Measurements from ENCODE around the gene TMEM140. TPM values are rescaled to one million over a fixed set of nuclear protein-coding genes. Genes with fewer than 3 reads are reported as not detected.
"Not testable (repeated sequence)": the region's sequence is repeated elsewhere in the genome, so short reads cannot be mapped to it uniquely, and the experiment has no call there.

Gene TMEM140
- total and polyA plus RNA-seq, 7 experiments from 2014 or later: 16.8 to 44.7 (median 20.4) TPM

DNA sequence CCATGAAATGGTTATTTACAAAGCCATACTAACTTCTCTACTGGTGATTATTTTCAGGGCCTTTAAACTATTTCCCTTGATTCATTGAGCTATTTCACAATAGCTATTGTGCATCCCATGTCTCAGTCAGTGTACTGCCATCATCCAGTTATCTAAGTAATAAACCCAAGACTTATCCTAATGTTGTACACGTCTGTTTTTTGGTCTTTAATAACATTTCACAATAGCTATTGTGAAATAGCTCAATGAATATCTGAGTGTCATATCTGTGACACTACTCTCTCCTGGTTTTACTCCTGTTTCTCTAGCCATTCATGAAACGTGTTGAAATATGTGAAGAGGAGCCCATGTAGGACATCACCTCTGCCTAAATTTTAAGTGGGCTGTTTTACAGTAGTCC, 36.5 kb upstream of the TMEM140 start:
- H3K9me3 ChIP-seq (ENCODE audit: control insufficient read depth in 2 of 3, low read length in 3 of 3): no peaks in the 10 kb centered on the region
- ATAC-seq (peak; percentile 14), DNase-seq (no peak)
- no peak overlapping the region for H3K27ac Mint-ChIP-seq
- no peaks in the 10 kb centered on the region for H3K4me1 Mint-ChIP-seq
- no peak overlapping the region for H3K4me3 ChIP-seq (ENCODE audit: low read length)
- H3K36me3 ChIP-seq (ENCODE audit: control insufficient read depth in 2 of 3, insufficient read depth in 3 of 3, low read length in 3 of 3): no peaks in the 10 kb centered on the region
- H3K27ac ChIP-seq (ENCODE audit: low read depth, low read length): no peak overlapping the region
- ChIA-PET POLR2A (no interaction called here), CTCF (no interaction called here)
- intact Hi-C loops (cut with micrococcal nuclease): no loop called here
- H3K9me3 Mint-ChIP-seq: peaks cover 0 to 22% (median 5%) of the 10 kb centered on the region in 11 donors
- H3K27me3 Mint-ChIP-seq: no peaks in the 10 kb centered on the region
- H3K27me3 ChIP-seq (ENCODE audit: control insufficient read depth in 2 of 2, insufficient read depth in 2 of 2, low read length in 2 of 2): no peaks in the 10 kb centered on the region
- peaks cover 0 to 32% (median 17%) of the 10 kb centered on the region in 5 donors for H3K36me3 Mint-ChIP-seq
- no peaks in the 10 kb centered on the region for H3K4me1 ChIP-seq (ENCODE audit: control insufficient read depth in 2 of 2, insufficient read depth in 2 of 2, low read length in 2 of 2)
- no peak overlapping the region for H3K4me3 Mint-ChIP-seq

DNA sequence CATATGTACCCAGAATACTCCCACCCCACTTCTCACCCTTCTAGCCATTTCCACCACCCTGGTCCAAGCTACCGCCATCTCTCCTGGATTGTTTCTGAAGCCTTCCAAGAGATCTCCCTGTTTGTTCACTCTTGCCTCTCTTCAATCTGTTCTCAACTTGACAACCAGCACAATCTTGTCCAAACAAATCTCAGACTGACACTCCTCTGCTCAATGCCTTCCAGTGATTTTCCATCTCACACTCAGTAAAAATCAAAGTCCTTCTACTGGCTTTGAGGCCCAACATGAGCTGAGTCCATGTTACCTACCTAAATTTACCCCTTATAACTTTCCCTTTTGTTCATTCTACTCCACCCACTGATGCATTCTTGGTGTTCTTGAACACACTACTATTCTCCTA, 33.2 kb upstream of the TMEM140 start:
- Histone ChIP-seq H3K4me1 (ENCODE audit: control insufficient read depth in 2 of 2, insufficient read depth in 2 of 2, low read length in 2 of 2) (no peaks in the 10 kb centered on the region), H3K4me3 (ENCODE audit: low read length) (no peak overlapping the region)
- POLR2A ChIA-PET: interaction anchor here (1.3 kb wide), 1 partner anchor 129 kb away, joined by 3 read pairs; no protein-coding TSS in a partner anchor

DNA sequence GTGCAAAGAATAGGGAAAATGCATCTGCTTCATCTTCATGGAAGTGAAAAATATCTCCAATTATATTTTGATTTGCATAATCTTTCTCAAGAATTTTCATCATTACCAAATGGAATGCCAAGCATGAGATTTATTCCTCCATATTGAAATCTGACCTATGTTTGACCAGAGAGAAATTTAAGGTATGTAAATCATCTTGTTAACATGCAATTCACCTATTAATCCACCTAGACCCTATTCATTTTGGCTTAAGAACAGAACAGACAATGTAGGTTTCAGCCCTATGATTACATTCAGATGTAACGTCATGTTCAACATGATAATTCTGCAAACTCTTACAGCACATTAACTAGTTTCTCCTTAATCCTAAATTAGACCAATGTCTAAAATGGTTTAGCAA, 30.8 kb upstream of the TMEM140 start:
- Mint-ChIP-seq H3K27me3 (no peaks in the 10 kb centered on the region), H3K4me1 (no peaks in the 10 kb centered on the region), H3K27ac (no peak overlapping the region), H3K36me3 (peaks cover 2 to 46% (median 28%) of the 10 kb centered on the region in 5 donors), H3K4me3 (no peak overlapping the region), H3K9me3 (peaks cover 0 to 24% (median 15%) of the 10 kb centered on the region in 11 donors)
- intact Hi-C loops (cut with micrococcal nuclease): no loop called here
- no peak for ATAC-seq
- ChIA-PET POLR2A (no interaction called here), CTCF (no interaction called here)
- DNase-seq: no peak
- no peaks in the 10 kb centered on the region for H3K36me3 ChIP-seq (ENCODE audit: control insufficient read depth in 2 of 3, insufficient read depth in 3 of 3, low read length in 3 of 3)
- H3K9me3 ChIP-seq (ENCODE audit: control insufficient read depth in 2 of 3, low read length in 3 of 3): no peaks in the 10 kb centered on the region
- no peak overlapping the region for H3K27ac ChIP-seq (ENCODE audit: low read depth, low read length)
- H3K27me3 ChIP-seq (ENCODE audit: control insufficient read depth in 2 of 2, insufficient read depth in 2 of 2, low read length in 2 of 2): no peaks in the 10 kb centered on the region
- no peak overlapping the region for H3K4me3 ChIP-seq (ENCODE audit: low read length)
- H3K4me1 ChIP-seq (ENCODE audit: control insufficient read depth in 2 of 2, insufficient read depth in 2 of 2, low read length in 2 of 2): no peaks in the 10 kb centered on the region

More for the DNA sequence above, 33.2 kb upstream of the TMEM140 start:
- H3K4me1 Mint-ChIP-seq: no peaks in the 10 kb centered on the region
- H3K36me3 Mint-ChIP-seq: peaks cover 0 to 36% (median 18%) of the 10 kb centered on the region in 5 donors
- ATAC-seq (no peak), DNase-seq (no peak)
- H3K36me3 ChIP-seq (ENCODE audit: control insufficient read depth in 2 of 3, insufficient read depth in 3 of 3, low read length in 3 of 3): no peaks in the 10 kb centered on the region
- no peaks in the 10 kb centered on the region for H3K9me3 ChIP-seq (ENCODE audit: control insufficient read depth in 2 of 3, low read length in 3 of 3)
- H3K27ac ChIP-seq (ENCODE audit: low read depth, low read length): no peak overlapping the region
- H3K4me3 Mint-ChIP-seq: no peak overlapping the region
- no peak overlapping the region for H3K27ac Mint-ChIP-seq
- peaks cover 0 to 10% (median 5%) of the 10 kb centered on the region in 11 donors for H3K9me3 Mint-ChIP-seq
- intact Hi-C loops (cut with micrococcal nuclease): no loop called here
- no peaks in the 10 kb centered on the region for H3K27me3 ChIP-seq (ENCODE audit: control insufficient read depth in 2 of 2, insufficient read depth in 2 of 2, low read length in 2 of 2)
- no peaks in the 10 kb centered on the region for H3K27me3 Mint-ChIP-seq
- CTCF ChIA-PET: no interaction called here

DNA sequence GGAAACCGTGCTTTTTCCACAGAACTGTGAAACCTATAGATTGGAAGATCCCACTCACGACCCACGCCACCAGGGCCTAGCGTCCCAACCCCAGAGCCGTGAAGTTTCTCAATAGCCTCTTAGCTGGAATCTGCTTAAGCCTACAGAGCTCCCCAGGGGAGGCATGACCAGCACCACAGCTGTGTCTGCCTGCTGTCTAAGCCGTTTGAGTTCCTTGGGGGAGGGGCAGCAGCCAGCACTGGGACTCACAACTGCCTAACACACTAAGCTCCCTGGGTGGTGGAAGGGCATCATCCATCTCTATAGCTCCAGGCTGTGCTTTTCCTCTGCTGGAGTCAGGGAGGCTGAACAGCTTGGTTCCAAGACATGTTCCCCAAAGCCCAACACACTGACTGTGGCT, 26.0 kb upstream of the TMEM140 start:
- H3K36me3 ChIP-seq (ENCODE audit: control insufficient read depth in 2 of 3, insufficient read depth in 3 of 3, low read length in 3 of 3): no peaks in the 10 kb centered on the region
- no peak overlapping the region for H3K4me3 ChIP-seq (ENCODE audit: low read length)
- H3K27ac Mint-ChIP-seq: no peak overlapping the region
- no peaks in the 10 kb centered on the region for H3K4me1 ChIP-seq (ENCODE audit: control insufficient read depth in 2 of 2, insufficient read depth in 2 of 2, low read length in 2 of 2)
- no peak overlapping the region for H3K27ac ChIP-seq (ENCODE audit: low read depth, low read length)
- peaks cover 4 to 42% (median 18%) of the 10 kb centered on the region in 11 donors for H3K9me3 Mint-ChIP-seq
- no peaks in the 10 kb centered on the region for H3K27me3 ChIP-seq (ENCODE audit: control insufficient read depth in 2 of 2, insufficient read depth in 2 of 2, low read length in 2 of 2)
- ATAC-seq (no peak), DNase-seq (no peak)
- peaks cover 0 to 9% (median 0%) of the 10 kb centered on the region in 7 donors for H3K4me1 Mint-ChIP-seq
- H3K9me3 ChIP-seq (ENCODE audit: control insufficient read depth in 2 of 3, low read length in 3 of 3): no peaks in the 10 kb centered on the region
- no peak overlapping the region for H3K4me3 Mint-ChIP-seq
- CTCF ChIA-PET: no interaction called here
- peaks cover 0 to 2% (median 0%) of the 10 kb centered on the region in 5 donors for H3K27me3 Mint-ChIP-seq
- H3K36me3 Mint-ChIP-seq: peaks cover 2 to 43% (median 31%) of the 10 kb centered on the region in 5 donors
- intact Hi-C loops (cut with micrococcal nuclease): no loop called here
- POLR2A ChIA-PET: no interaction called here

DNA sequence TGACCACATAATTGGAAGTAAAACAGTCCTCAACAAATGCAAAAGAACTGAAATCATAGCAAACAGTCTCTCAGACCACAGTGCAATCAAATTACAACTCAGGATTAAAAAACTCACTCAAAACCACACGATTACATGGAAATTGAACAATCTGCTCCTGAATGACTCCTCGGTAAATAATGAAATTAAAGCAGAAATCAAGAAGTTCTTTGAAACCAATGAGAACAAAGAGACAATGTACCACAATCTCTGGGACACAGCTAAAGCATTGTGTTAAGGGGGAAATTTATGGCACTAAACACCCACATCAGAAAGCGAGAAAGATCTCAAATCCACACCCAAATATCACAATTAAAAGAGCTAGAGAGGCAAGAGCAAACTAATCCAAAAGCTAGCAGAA, 23.2 kb upstream of the TMEM140 start:
- CTCF ChIA-PET; H3K27ac Mint-ChIP-seq; intact Hi-C loops (cut with micrococcal nuclease): not testable (repeated sequence)

DNA sequence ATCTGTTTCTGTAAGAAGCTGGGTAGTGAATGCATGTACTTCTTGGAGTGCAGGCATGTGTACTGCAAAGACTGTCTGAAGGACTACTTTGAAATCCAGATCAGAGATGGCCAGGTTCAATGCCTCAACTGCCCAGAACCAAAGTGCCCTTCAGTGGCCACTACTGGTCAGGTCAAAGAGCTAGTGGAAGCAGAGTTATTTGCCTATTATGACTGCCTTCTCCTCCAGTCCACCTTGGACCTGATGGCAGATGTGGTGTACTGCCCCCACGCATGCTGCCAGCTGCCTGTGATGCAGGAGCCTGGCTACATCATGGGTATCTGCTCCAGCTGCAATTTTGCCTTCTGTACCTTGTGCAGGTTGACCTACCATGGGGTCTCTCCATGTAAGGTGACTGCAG, 18.9 kb upstream of the TMEM140 start:
- H3K36me3 Mint-ChIP-seq: peaks cover 2 to 26% (median 11%) of the 10 kb centered on the region in 5 donors
- ATAC-seq (no peak), DNase-seq (no peak)
- no peak overlapping the region for H3K27ac ChIP-seq (ENCODE audit: low read depth, low read length)
- H3K36me3 ChIP-seq (ENCODE audit: control insufficient read depth in 2 of 3, insufficient read depth in 3 of 3, low read length in 3 of 3): no peaks in the 10 kb centered on the region
- POLR2A ChIA-PET: no interaction called here
- peaks cover 5 to 39% (median 12%) of the 10 kb centered on the region in 11 donors for H3K9me3 Mint-ChIP-seq
- H3K27ac Mint-ChIP-seq: no peak overlapping the region
- H3K4me1 Mint-ChIP-seq: peaks cover 0 to 9% (median 0%) of the 10 kb centered on the region in 7 donors
- no peaks in the 10 kb centered on the region for H3K4me1 ChIP-seq (ENCODE audit: control insufficient read depth in 2 of 2, insufficient read depth in 2 of 2, low read length in 2 of 2)
- H3K4me3 Mint-ChIP-seq: no peak overlapping the region
- H3K9me3 ChIP-seq (ENCODE audit: control insufficient read depth in 2 of 3, low read length in 3 of 3): peaks cover 0 to 3% (median 0%) of the 10 kb centered on the region in 3 experiments
- intact Hi-C loops (cut with micrococcal nuclease): no loop called here
- no peak overlapping the region for H3K4me3 ChIP-seq (ENCODE audit: low read length)
- no peaks in the 10 kb centered on the region for H3K27me3 ChIP-seq (ENCODE audit: control insufficient read depth in 2 of 2, insufficient read depth in 2 of 2, low read length in 2 of 2)
- CTCF ChIA-PET: no interaction called here
- peaks cover 0 to 2% (median 0%) of the 10 kb centered on the region in 5 donors for H3K27me3 Mint-ChIP-seq

More for the DNA sequence above, 23.2 kb upstream of the TMEM140 start:
- H3K4me3 ChIP-seq (ENCODE audit: low read length); H3K27me3 ChIP-seq (ENCODE audit: control insufficient read depth in 2 of 2, insufficient read depth in 2 of 2, low read length in 2 of 2); POLR2A ChIA-PET; H3K27me3 Mint-ChIP-seq; H3K4me3 Mint-ChIP-seq; H3K36me3 ChIP-seq (ENCODE audit: control insufficient read depth in 2 of 3, insufficient read depth in 3 of 3, low read length in 3 of 3); H3K4me1 Mint-ChIP-seq; ATAC-seq; H3K9me3 ChIP-seq (ENCODE audit: control insufficient read depth in 2 of 3, low read length in 3 of 3); H3K27ac ChIP-seq (ENCODE audit: low read depth, low read length); DNase-seq; H3K4me1 ChIP-seq (ENCODE audit: control insufficient read depth in 2 of 2, insufficient read depth in 2 of 2, low read length in 2 of 2): not testable (repeated sequence)
- Mint-ChIP-seq H3K36me3 (peaks cover 2 to 27% (median 21%) of the 10 kb centered on the region in 5 donors), H3K9me3 (peaks cover 4 to 34% (median 14%) of the 10 kb centered on the region in 11 donors)

DNA sequence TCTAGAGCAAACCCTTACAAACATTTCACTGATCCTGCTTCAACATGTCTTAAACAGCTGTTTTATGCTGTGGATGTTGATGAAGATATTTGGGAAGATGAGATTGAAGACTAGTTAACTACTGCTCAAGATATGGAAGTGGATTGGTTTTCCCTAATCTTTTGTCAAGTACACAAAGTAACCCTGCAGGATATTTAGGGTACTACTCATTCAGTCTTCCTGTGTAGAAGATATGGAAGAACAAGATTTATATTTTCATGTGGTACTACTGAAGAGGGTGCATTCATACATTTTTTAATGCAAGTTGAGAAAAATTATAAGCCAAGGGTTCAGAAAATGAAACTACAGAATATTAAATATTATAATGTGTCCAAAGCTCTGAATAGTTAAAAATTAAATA, 18.3 kb upstream of the TMEM140 start:
- Histone ChIP-seq H3K27me3 (ENCODE audit: control insufficient read depth in 2 of 2, insufficient read depth in 2 of 2, low read length in 2 of 2) (no peaks in the 10 kb centered on the region), H3K36me3 (ENCODE audit: control insufficient read depth in 2 of 3, insufficient read depth in 3 of 3, low read length in 3 of 3) (no peaks in the 10 kb centered on the region), H3K4me3 (ENCODE audit: low read length) (no peak overlapping the region), H3K27ac (ENCODE audit: low read depth, low read length) (no peak overlapping the region), H3K9me3 (ENCODE audit: control insufficient read depth in 2 of 3, low read length in 3 of 3) (peaks cover 0 to 3% (median 0%) of the 10 kb centered on the region in 3 experiments), H3K4me1 (ENCODE audit: control insufficient read depth in 2 of 2, insufficient read depth in 2 of 2, low read length in 2 of 2) (no peaks in the 10 kb centered on the region)
- Mint-ChIP-seq H3K27me3 (peaks cover 0 to 2% (median 0%) of the 10 kb centered on the region in 5 donors), H3K36me3 (peaks cover 2 to 26% (median 9%) of the 10 kb centered on the region in 5 donors), H3K4me1 (peaks cover 0 to 4% (median 0%) of the 10 kb centered on the region in 7 donors), H3K9me3 (peaks cover 3 to 32% (median 12%) of the 10 kb centered on the region in 11 donors), H3K4me3 (no peak overlapping the region), H3K27ac (no peak overlapping the region)
- DNase-seq (no peak), ATAC-seq (no peak)
- ChIA-PET POLR2A (no interaction called here), CTCF (no interaction called here)
- intact Hi-C loops (cut with micrococcal nuclease): no loop called here

All from naive thymus-derived CD4-positive, alpha-beta T cell (primary cell).